Activated gamma-delta T cell treated with Interleukin-2 at 50 U/mL for 16 hours (primary cell): ENCODE measurements around the gene ZNF784.

Experiments
- DNase-seq: peaks from one replicate; pipeline ENCODE4 v3.0.0-alpha.2; 2020

Gene ZNF784

GRCh38 chr19:55618426-55618825 lies 5.9 kb downstream of the ZNF784 start:
- no peak for DNase-seq

GRCh38 chr19:55617426-55617825 lies 6.9 kb downstream of the ZNF784 start:
- DNase-seq, result no peak

GRCh38 chr19:55616395-55616875 lies 7.9 kb downstream of the ZNF784 start:
- no peak for DNase-seq

- no peak for DNase-seq
Measured at GRCh38 chr19:55615543-55616394, 8.6 kb downstream of the ZNF784 start.

GRCh38 chr19:55614711-55615542 lies 9.4 kb downstream of the ZNF784 start:
- no peak for DNase-seq

- DNase-seq, result no peak
Measured at GRCh38 chr19:55613930-55614710, 10.2 kb downstream of the ZNF784 start.

GRCh38 chr19:55613396-55613795 lies 11.0 kb downstream of the ZNF784 start:
- DNase-seq, result no peak

GRCh38 chr19:55611983-55612645 lies 12.3 kb downstream of the ZNF784 start:
- DNase-seq, result no peak

GRCh38 chr19:55611300-55611982 lies 12.9 kb downstream of the ZNF784 start:
- no peak for DNase-seq

GRCh38 chr19:55609326-55609725 lies 15.0 kb downstream of the ZNF784 start:
- no peak for DNase-seq

GRCh38 chr19:55606817-55607216 lies 17.5 kb downstream of the ZNF784 start:
- no peak for DNase-seq

- no peak for DNase-seq
Measured at GRCh38 chr19:55606471-55606787, 17.9 kb downstream of the ZNF784 start.

- peak; percentile 67 for DNase-seq
Measured at GRCh38 chr19:55605637-55606470, 18.5 kb downstream of the ZNF784 start, which contains the start of gene ZNF865. Gene ZNF865 (plus strand): TSS chr19:55605647. CDS start chr19:55613619, 7,972 bp downstream.

GRCh38 chr19:55605207-55605636 lies 19.1 kb downstream of the ZNF784 start:
- peak; percentile 97 for DNase-seq

GRCh38 chr19:55603581-55604292 lies 20.6 kb downstream of the ZNF784 start:
- DNase-seq, result no peak

GRCh38 chr19:55603115-55603514 lies 21.3 kb downstream of the ZNF784 start:
- no peak for DNase-seq

- DNase-seq, result no peak
Measured at GRCh38 chr19:55602104-55603001, 22.0 kb downstream of the ZNF784 start.

- no peak for DNase-seq
Measured at GRCh38 chr19:55601084-55601483, 23.3 kb downstream of the ZNF784 start.

- DNase-seq, result no peak
Measured at GRCh38 chr19:55600662-55601028, 23.7 kb downstream of the ZNF784 start.
